Vagina (tissue), 2 donors: Measurements from ENCODE around the gene TAF1B.

ENCODE experiments used
- POLR2AphosphoS5 ChIP-seq, 2 donors: sonication (generic); formaldehyde crosslinking; IDR thresholded peaks; one replicate each; pipeline ENCODE4 v1.9.0; 2017; ENCODE audit warnings: antibody characterized with exemption in 2 of 2, mild to moderate bottlenecking in 2 of 2, low read depth in 1 of 2; ENCODE audit not compliant: insufficient read depth in 1 of 2
- TF ChIP-seq, protein P1 (sequence below), 3 experiments: fragments of 450-650 bp in 2 of 3; fragments of 200-600 bp in 1 of 3; sonication (generic) in 1 of 3; IDR thresholded peaks; one replicate each; pipeline ENCODE4 v1.5.1; 2017 to 2019; ENCODE audit warnings: antibody characterized with exemption in 3 of 3, mild to moderate bottlenecking in 2 of 3, moderate library complexity in 2 of 3

DNA sequence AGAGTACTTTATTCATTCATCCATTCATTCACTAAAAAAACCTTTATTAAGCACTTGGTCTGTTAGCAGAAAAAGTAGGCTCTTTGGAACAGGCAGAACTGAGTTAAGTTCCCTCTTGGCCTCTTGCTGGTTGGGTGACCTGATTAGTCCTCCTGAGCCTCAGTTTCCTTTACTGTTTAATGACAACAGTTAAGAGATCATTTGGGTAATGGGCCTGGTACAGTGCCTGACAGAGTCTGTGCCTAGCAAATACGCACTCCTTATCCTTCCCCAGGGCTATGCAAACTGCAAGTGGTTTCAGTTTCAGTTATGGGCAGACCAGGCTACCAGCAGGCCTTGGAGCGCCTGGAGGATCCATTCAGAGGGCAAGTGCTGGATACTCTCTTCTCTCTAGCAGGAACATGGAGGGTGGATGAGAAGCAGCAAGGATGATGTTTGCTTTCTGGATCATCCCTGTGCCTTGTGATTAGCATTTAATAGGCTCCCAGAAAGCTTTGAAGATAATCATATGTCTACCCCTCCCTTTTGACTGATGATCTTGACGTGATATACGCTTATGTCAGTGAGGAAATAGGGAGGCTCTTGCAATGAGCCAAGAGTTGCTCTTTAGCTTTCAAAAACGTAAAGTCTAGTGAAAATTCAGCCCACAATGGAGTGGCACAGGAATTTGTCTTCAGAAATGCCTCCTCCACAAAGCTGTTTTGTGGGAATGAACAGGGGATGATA lies 12.4 kb upstream of the TAF1B start:
- TF ChIP-seq, protein P1, sequence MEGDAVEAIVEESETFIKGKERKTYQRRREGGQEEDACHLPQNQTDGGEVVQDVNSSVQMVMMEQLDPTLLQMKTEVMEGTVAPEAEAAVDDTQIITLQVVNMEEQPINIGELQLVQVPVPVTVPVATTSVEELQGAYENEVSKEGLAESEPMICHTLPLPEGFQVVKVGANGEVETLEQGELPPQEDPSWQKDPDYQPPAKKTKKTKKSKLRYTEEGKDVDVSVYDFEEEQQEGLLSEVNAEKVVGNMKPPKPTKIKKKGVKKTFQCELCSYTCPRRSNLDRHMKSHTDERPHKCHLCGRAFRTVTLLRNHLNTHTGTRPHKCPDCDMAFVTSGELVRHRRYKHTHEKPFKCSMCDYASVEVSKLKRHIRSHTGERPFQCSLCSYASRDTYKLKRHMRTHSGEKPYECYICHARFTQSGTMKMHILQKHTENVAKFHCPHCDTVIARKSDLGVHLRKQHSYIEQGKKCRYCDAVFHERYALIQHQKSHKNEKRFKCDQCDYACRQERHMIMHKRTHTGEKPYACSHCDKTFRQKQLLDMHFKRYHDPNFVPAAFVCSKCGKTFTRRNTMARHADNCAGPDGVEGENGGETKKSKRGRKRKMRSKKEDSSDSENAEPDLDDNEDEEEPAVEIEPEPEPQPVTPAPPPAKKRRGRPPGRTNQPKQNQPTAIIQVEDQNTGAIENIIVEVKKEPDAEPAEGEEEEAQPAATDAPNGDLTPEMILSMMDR (IDR thresholded peaks at IDR 0.05) = no peak
- TF ChIP-seq POLR2AphosphoS5 (IDR thresholded peaks at IDR 0.05; ENCODE audit: insufficient read depth in 1 of 2, low read depth in 1 of 2) = no peak
